ENCODE results near the gene REV1.

- TF ChIP-seq TOX (CRISPR knock-in tag; IDR thresholded peaks at IDR 0.05; ENCODE audit: borderline replicate concordance), result no peak
- TF ChIP-seq ZFP3 (CRISPR knock-in tag; IDR thresholded peaks at IDR 0.05), result no peak
- no peak for TF ChIP-seq PPARA (CRISPR knock-in tag; IDR thresholded peaks at IDR 0.05; ENCODE audit: borderline replicate concordance)
- TF ChIP-seq RARB (CRISPR knock-in tag; IDR thresholded peaks at IDR 0.05), result no peak
Measured at GRCh38 chr2:99468155-99468554, 21.7 kb downstream of the REV1 start.
